Measurements from ENCODE around the gene SLC38A2. TPM values are rescaled to one million over a fixed set of nuclear protein-coding genes. Genes with fewer than 3 reads are reported as not detected.

SLC38A2 gene
- total RNA-seq, 4 donors from 2014 or later, result 487 to 1,086 (median 587) TPM

GRCh38 chr12:46354111-46354801 is 18.3 kb downstream of the SLC38A2 start:
- H3K4me3 ChIP-seq (ENCODE audit: low read depth, poor library complexity, severe bottlenecking), result no peak overlapping the region
- 68 to 72% methylated on average over 5 of the region's 5 CpGs for WGBS, 2 donors
- intact Hi-C loops (cut with DNase I; ENCODE audit: low total_unique reads), result no loop called here
- TF ChIP-seq CTCF (IDR thresholded peaks at IDR 0.05) (no peak), POLR2A (IDR thresholded peaks at IDR 0.05) (no peak)
- DNase-seq (ENCODE audit: low spot score in 2 of 2), result no peak

- intact Hi-C loops (cut with DNase I; ENCODE audit: low total_unique reads), result no loop called here
- no peak for DNase-seq (ENCODE audit: low spot score in 2 of 2)
- 37 to 49% methylated on average over 2 of the region's 2 CpGs for WGBS, 2 donors
- H3K4me3 ChIP-seq (ENCODE audit: low read depth, poor library complexity, severe bottlenecking), result no peak overlapping the region
- TF ChIP-seq CTCF (IDR thresholded peaks at IDR 0.05), result no peak
- TF ChIP-seq POLR2A (IDR thresholded peaks at IDR 0.05), result no peak
These were observed 20.5 kb downstream of the SLC38A2 start for GRCh38 chr12:46351886-46352650.

- no peak for DNase-seq (ENCODE audit: low spot score in 2 of 2)
- no peak overlapping the region for H3K4me3 ChIP-seq (ENCODE audit: low read depth, poor library complexity, severe bottlenecking)
- intact Hi-C loops (cut with DNase I; ENCODE audit: low total_unique reads), result no loop called here
- TF ChIP-seq POLR2A (IDR thresholded peaks at IDR 0.05), result no peak
- 82 to 90% methylated on average over 1 of the region's 1 CpG for WGBS, 2 donors
These were observed 21.4 kb downstream of the SLC38A2 start for GRCh38 chr12:46351138-46351537.

GRCh38 chr12:46349253-46349652 is 23.3 kb downstream of the SLC38A2 start:
- WGBS, 2 donors, result 50 to 58% methylated on average over 2 of the region's 2 CpGs
- intact Hi-C loops (cut with DNase I; ENCODE audit: low total_unique reads), result no loop called here
- TF ChIP-seq CTCF (IDR thresholded peaks at IDR 0.05) (no peak), POLR2A (IDR thresholded peaks at IDR 0.05) (no peak)
- DNase-seq (ENCODE audit: low spot score in 2 of 2), result no peak
- H3K4me3 ChIP-seq (ENCODE audit: low read depth, poor library complexity, severe bottlenecking), result no peak overlapping the region

- DNase-seq (ENCODE audit: low spot score in 2 of 2), result peak in 1 of 2 donors; percentile 70
- whole genome bisulfite sequencing, 2 donors, result 88 to 93% methylated on average over 3 of the region's 3 CpGs
- intact Hi-C loops (cut with DNase I; ENCODE audit: low total_unique reads), result no loop called here
- H3K4me3 ChIP-seq (ENCODE audit: low read depth, poor library complexity, severe bottlenecking), result no peak overlapping the region
- TF ChIP-seq CTCF (IDR thresholded peaks at IDR 0.05), result no peak
- no peak for TF ChIP-seq POLR2A (IDR thresholded peaks at IDR 0.05)
These were observed 29.3 kb downstream of the SLC38A2 start for GRCh38 chr12:46343118-46343852.

- DNase-seq (ENCODE audit: low spot score in 2 of 2), result no peak
- intact Hi-C loops (cut with DNase I; ENCODE audit: low total_unique reads), result no loop called here
- no peak overlapping the region for H3K4me3 ChIP-seq (ENCODE audit: low read depth, poor library complexity, severe bottlenecking)
These were observed 30.0 kb downstream of the SLC38A2 start for GRCh38 chr12:46342562-46343033.

More at GRCh38 chr12:46342562-46343033, 30.0 kb downstream of the SLC38A2 start:
- 45 to 55% methylated on average over 3 of the region's 3 CpGs for WGBS, 2 donors
- TF ChIP-seq CTCF (IDR thresholded peaks at IDR 0.05) (no peak), POLR2A (IDR thresholded peaks at IDR 0.05) (no peak)

All from lower leg skin (tissue), 4 donors.